ENCODE results near the gene IQCE. TPM values are rescaled to one million over a fixed set of nuclear protein-coding genes. Genes with fewer than 3 reads are reported as not detected.

IQCE gene
- total and polyA plus RNA-seq, 10 of the 15 experiments (the other 5 are each of a cell fraction or from before 2014, with no cell fraction given), result 0.37 to 8.1 (median 3.7) TPM

- CTCF ChIA-PET, result interaction anchor here (0.7 kb wide), 1 partner anchor 48 kb away, joined by 3 read pairs; no protein-coding TSS in a partner anchor
- H2AFZ ChIP-seq (ENCODE audit: control insufficient read depth, low read depth, low read length), result peak within 1 kb of the TSS; percentile 80
- H3K9ac ChIP-seq (ENCODE audit: control insufficient read depth, insufficient read depth, low read length), result peak within 1 kb of the TSS; percentile 51; the same call in 1 of the 2 replicates
- RAD21 ChIA-PET (ENCODE audit: unreplicated experiment), result no interaction called here
- no peaks in the 10 kb centered on the region for H4K20me1 ChIP-seq (ENCODE audit: control insufficient read depth, insufficient read depth)
- DNase-seq (ENCODE audit: low read depth, low spot score) (peak; percentile 32), FAIRE-seq (no peak), ATAC-seq (peak; percentile 82)
- H3K4me3 ChIP-seq, result peak within 1 kb of the TSS; percentile 58; the same call in 1 of the 2 replicates
- peaks cover 21% of the 10 kb centered on the region for H3K4me1 ChIP-seq (ENCODE audit: control insufficient read depth, insufficient read depth, low read length)
- in situ Hi-C loops (cut with MboI), result no loop called here
- H3K27ac ChIP-seq (ENCODE audit: control insufficient read depth, insufficient read depth), result no peak within 1 kb of the TSS
- BruUV-seq (replicated peaks), result no TSS peak
- H3K27me3 ChIP-seq (replicated peaks in 1 of 2; ENCODE audit: control insufficient read depth in 2 of 2, insufficient read depth in 2 of 2, low read length in 1 of 2), result peaks cover 0 to 11% of the 10 kb centered on the region in 2 experiments; a peak in 3 of 4 replicates
- intact Hi-C loops (cut with micrococcal nuclease; ENCODE audit: unreplicated experiment), result no loop called here
- SMC1A ChIA-PET (ENCODE audit: uncharacterized antibody, unreplicated experiment), result no interaction called here
- WGBS (ENCODE audit: insufficient coverage, insufficient replicate concordance, low lambda C conversion rate, missing lambda C conversion rate), result 1% methylated on average over 78 of the region's 95 CpGs
- H3K36me3 ChIP-seq (ENCODE audit: control insufficient read depth in 2 of 2, insufficient read depth in 2 of 2, low read length in 1 of 2), result no peaks in the 10 kb centered on the region
- H3K9me3 ChIP-seq (replicated peaks; ENCODE audit: control insufficient read depth, insufficient read depth, low read length), result no peaks in the 10 kb centered on the region
- POLR2A ChIA-PET, result no interaction called here
- H3K79me2 ChIP-seq (ENCODE audit: control insufficient read depth, insufficient read depth, low read length), result no peaks in the 10 kb centered on the region
- H3K4me2 ChIP-seq (ENCODE audit: control insufficient read depth, insufficient read depth), result peak within 1 kb of the TSS; percentile 94
- TF ChIP-seq, protein P1, sequence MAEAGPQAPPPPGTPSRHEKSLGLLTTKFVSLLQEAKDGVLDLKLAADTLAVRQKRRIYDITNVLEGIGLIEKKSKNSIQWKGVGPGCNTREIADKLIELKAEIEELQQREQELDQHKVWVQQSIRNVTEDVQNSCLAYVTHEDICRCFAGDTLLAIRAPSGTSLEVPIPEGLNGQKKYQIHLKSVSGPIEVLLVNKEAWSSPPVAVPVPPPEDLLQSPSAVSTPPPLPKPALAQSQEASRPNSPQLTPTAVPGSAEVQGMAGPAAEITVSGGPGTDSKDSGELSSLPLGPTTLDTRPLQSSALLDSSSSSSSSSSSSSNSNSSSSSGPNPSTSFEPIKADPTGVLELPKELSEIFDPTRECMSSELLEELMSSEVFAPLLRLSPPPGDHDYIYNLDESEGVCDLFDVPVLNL (IDR thresholded peaks at IDR 0.05; ENCODE audit: low read depth, low read length), result 0 out of 2 replicates have a peak, but pooled peaks have one; percentile 46
- TF ChIP-seq BHLHE40 (IDR thresholded peaks at IDR 0.05; ENCODE audit: borderline replicate concordance in 1 of 2, low read depth in 2 of 2, low read length in 1 of 2), result peak; percentile 83 to 96; a peak in 3 of 4 replicates
- peak; percentile 46 for TF ChIP-seq IKZF1 (conservative IDR thresholded peaks at IDR 0.05)
- 0 out of 2 replicates have a peak, but pooled peaks have one; percentile 20 for TF ChIP-seq ZNF687 (IDR thresholded peaks at IDR 0.05)
- TF ChIP-seq, protein P2, sequence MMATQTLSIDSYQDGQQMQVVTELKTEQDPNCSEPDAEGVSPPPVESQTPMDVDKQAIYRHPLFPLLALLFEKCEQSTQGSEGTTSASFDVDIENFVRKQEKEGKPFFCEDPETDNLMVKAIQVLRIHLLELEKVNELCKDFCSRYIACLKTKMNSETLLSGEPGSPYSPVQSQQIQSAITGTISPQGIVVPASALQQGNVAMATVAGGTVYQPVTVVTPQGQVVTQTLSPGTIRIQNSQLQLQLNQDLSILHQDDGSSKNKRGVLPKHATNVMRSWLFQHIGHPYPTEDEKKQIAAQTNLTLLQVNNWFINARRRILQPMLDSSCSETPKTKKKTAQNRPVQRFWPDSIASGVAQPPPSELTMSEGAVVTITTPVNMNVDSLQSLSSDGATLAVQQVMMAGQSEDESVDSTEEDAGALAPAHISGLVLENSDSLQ (IDR thresholded peaks at IDR 0.05), result no peak
- peak; percentile 4 for TF ChIP-seq MEF2B (IDR thresholded peaks at IDR 0.05; ENCODE audit: partially characterized antibody, poor library complexity, severe bottlenecking)
- TF ChIP-seq MXI1 (IDR thresholded peaks at IDR 0.05; ENCODE audit: low read depth, low read length), result peak; percentile 66
- TF ChIP-seq SREBF1 (IDR thresholded peaks at IDR 0.05; ENCODE audit: low read length), result no peak
- TF ChIP-seq, protein P3, sequence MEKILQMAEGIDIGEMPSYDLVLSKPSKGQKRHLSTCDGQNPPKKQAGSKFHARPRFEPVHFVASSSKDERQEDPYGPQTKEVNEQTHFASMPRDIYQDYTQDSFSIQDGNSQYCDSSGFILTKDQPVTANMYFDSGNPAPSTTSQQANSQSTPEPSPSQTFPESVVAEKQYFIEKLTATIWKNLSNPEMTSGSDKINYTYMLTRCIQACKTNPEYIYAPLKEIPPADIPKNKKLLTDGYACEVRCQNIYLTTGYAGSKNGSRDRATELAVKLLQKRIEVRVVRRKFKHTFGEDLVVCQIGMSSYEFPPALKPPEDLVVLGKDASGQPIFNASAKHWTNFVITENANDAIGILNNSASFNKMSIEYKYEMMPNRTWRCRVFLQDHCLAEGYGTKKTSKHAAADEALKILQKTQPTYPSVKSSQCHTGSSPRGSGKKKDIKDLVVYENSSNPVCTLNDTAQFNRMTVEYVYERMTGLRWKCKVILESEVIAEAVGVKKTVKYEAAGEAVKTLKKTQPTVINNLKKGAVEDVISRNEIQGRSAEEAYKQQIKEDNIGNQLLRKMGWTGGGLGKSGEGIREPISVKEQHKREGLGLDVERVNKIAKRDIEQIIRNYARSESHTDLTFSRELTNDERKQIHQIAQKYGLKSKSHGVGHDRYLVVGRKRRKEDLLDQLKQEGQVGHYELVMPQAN (conservative IDR thresholded peaks at IDR 0.05), result peak; percentile 79
- TF ChIP-seq POLR2A (IDR thresholded peaks at IDR 0.05; ENCODE audit: low read depth, low read length), result peak; percentile 81
- TF ChIP-seq CBX5 (IDR thresholded peaks at IDR 0.05; ENCODE audit: low read depth), result no peak
- peak; percentile 31; the same call in 1 of the 2 replicates for TF ChIP-seq NRF1 (conservative IDR thresholded peaks at IDR 0.05; ENCODE audit: low read depth, low read length)
- TF ChIP-seq HDGF (IDR thresholded peaks at IDR 0.05), result no peak
- peak; percentile 61 for TF ChIP-seq SP1 (IDR thresholded peaks at IDR 0.05; ENCODE audit: low read depth, low read length)
- peak; percentile 60; the same call in 1 of the 2 replicates for TF ChIP-seq POLR2AphosphoS5 (IDR thresholded peaks at IDR 0.05; ENCODE audit: low read length)
Observed at GRCh38 chr7:2519119-2519930, 39.5 kb upstream of the IQCE start, which contains the start of gene LFNG. Gene LFNG (plus strand): TSS chr7:2519774. CDS start chr7:2519862, 88 bp downstream.
